GM12801 (cell line): ENCODE results near the gene WDFY2.

Source experiments
- TF ChIP-seq, protein P1 (sequence below): IDR thresholded peaks from one replicate; pipeline ENCODE4 v1.5.1; 2011; ENCODE audit warnings: control low read depth; ENCODE audit not compliant: insufficient read length; ENCODE audit errors: extremely low read depth

Gene WDFY2

DNA sequence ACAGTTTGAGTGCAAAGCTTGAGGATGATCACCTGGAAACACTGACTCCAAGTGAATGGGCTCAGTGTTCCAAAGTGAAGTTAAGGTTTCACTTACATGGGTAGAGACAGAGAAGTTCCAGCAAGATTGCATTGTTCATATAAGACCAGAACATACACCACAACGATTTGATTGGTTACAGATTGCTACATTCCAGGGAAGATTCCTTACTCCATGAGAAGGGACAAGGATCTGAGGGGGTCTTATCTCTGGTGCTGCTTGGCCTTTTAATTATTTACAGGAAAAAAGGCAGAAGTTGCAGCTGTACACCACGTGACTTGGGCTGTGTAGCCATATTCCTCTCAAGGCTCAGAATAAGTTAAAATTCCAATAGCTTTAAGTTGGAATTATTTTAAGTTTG, 12.3 kb downstream of the WDFY2 start:
- TF ChIP-seq, protein P1, sequence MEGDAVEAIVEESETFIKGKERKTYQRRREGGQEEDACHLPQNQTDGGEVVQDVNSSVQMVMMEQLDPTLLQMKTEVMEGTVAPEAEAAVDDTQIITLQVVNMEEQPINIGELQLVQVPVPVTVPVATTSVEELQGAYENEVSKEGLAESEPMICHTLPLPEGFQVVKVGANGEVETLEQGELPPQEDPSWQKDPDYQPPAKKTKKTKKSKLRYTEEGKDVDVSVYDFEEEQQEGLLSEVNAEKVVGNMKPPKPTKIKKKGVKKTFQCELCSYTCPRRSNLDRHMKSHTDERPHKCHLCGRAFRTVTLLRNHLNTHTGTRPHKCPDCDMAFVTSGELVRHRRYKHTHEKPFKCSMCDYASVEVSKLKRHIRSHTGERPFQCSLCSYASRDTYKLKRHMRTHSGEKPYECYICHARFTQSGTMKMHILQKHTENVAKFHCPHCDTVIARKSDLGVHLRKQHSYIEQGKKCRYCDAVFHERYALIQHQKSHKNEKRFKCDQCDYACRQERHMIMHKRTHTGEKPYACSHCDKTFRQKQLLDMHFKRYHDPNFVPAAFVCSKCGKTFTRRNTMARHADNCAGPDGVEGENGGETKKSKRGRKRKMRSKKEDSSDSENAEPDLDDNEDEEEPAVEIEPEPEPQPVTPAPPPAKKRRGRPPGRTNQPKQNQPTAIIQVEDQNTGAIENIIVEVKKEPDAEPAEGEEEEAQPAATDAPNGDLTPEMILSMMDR: no peak

DNA sequence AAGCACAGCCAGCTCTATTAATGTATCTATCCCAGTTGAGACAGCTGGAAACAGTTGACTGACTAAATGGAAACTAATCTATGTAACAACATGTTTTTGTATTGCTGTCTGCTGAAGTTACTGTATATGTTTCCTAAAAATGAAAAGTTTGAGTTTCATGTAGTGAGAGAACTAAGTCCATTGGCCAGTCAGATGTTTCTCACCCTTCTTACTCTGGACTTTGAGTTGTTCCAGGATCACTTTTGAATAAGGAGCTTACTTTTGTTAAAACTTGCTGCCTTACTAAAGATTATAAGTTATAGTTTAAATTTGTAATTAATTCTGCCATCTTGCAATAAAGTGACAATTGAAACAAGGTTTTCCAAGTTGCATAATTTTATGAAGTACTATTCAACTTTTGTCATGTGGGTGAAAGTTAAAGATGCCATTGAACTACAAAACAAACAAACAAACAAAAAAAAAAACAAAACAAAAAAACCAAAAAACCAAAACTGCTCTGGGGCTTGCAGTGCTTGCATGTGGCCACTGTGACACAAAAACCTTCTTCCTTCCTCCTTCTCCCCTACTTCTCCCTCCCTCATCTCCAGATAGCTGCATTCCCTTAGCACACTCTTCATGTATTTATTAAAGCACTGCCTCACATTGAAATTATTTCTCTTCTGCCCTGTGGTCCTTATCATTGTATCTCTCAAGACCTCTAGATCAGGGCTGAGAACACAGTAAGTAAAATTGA, 15.3 kb downstream of the WDFY2 start:
- TF ChIP-seq, protein P1: no peak

DNA sequence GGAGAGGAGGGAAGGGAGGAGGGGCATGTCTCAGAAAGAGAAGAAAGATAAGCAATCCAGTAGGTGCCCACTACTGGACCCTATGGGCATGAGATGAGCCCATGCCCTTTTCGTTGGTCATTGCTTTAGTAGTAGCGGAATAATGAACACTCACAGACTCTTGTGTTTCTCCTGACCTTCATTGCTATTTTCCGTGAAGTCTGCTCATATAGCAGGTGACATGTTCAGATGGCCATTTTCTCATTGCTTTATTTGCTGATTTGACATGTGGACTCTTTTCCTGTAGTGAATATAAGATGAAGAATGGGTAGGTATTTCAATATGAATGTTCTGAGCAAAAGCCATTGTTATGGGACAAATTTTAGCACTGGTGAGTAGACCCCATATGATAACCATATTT, 16.4 kb downstream of the WDFY2 start:
- TF ChIP-seq, protein P1: no peak

DNA sequence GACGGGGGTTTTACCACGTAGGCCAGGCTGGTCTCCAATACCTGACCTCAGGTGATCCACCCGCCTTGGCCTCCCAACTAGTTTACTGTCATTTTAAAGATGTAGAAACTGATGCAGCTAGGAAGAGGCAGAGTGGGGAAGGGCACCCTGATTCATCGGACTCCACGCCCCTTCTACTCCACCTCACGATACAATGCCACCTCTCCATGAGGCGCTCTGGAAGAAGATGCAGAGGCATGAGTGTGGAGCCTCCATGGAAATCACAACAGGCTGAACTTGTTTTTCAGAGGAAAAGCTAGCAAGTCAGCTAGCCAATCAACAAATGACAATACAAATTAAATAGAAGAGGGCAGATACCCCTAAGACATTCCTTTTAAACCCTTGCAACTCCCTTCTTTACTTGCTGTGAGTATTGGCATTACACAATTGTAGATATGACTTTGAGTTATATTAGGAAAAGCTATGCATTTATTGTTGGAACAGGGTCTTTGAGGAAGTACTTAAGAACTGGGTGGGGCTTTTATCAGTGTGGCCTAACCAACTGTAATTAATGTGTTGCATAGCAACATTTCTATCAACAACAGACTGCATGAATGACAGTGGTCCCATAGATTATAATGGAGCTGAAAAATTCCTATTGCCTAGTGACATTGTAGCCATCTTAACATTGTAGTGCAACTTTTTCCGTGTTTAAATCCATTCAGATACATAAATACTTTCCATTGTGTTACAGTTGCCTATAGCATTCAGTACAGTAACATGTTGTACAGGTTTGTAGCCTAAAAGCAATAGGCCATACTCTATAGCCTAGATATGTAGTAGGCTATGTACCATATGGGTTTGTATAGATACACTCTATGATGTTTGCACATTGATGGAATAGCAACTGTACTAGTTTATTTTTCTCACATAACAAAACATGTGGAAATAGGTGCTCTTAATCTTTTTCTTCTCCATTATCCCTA, 17.6 kb downstream of the WDFY2 start:
- TF ChIP-seq, protein P1: no peak

- TF ChIP-seq, protein P1: no peak
These were observed 19.5 kb downstream of the WDFY2 start for GRCh38 chr13:51603716-51604115.

DNA sequence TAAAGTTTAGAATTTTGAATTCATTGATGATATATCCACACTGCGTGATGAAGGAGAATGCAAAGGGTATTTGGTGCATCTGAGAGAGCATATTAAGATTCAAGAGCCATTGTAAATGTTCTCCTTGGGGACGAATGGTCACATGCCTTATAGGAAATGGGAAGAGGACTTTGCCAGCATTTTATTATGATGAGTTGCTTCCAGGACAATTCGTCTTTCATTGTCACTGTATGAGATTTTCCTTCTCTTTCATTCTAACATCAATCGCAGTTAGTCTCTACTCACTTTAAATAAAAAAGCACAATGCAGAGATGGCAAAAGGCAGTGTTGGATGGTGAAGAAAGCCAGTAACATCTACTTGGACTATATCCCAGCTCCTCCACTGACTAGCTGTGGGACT, 21.4 kb downstream of the WDFY2 start:
- TF ChIP-seq, protein P1: no peak

- TF ChIP-seq, protein P1: no peak
These were observed 22.9 kb downstream of the WDFY2 start for GRCh38 chr13:51607165-51607564.
